C4-2B (cell line): Measurements from ENCODE around the gene TSPAN32.

Experiments
- H3K27ac ChIP-seq: fragments of 450-650 bp; 2 replicates; pipeline ENCODE4 v1.5.1; 2017
- ZFX ChIP-seq: fragments of 450-650 bp; IDR thresholded peaks from 2 replicates; pipeline ENCODE4 v1.6.1; 2017
- TF ChIP-seq, protein P1 (sequence below): fragments of 450-650 bp; conservative IDR thresholded peaks from 2 replicates; pipeline ENCODE4 v1.5.1; 2017; ENCODE audit warnings: mild to moderate bottlenecking

TSPAN32 gene

DNA sequence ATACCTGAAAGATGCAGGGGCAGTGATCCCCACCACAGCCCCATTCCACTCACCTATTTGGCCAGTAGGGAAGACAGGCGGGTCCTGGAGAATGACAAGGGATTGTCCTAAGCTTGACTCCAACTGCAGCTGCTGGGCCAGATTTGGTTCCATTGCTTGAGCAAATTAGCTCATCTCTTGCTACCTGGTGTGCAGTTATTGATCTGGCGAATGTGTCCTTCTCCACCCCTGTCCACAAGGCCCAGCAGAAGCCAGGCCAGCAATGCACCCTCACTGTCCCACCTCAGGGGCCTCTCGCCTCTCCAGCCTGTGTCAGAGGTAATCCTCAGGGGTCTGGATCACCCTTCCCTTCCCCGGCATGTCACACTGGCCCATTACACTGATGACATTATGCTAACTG, 23.3 kb downstream of the TSPAN32 start:
- no peak for TF ChIP-seq ZFX
- TF ChIP-seq, protein P1, sequence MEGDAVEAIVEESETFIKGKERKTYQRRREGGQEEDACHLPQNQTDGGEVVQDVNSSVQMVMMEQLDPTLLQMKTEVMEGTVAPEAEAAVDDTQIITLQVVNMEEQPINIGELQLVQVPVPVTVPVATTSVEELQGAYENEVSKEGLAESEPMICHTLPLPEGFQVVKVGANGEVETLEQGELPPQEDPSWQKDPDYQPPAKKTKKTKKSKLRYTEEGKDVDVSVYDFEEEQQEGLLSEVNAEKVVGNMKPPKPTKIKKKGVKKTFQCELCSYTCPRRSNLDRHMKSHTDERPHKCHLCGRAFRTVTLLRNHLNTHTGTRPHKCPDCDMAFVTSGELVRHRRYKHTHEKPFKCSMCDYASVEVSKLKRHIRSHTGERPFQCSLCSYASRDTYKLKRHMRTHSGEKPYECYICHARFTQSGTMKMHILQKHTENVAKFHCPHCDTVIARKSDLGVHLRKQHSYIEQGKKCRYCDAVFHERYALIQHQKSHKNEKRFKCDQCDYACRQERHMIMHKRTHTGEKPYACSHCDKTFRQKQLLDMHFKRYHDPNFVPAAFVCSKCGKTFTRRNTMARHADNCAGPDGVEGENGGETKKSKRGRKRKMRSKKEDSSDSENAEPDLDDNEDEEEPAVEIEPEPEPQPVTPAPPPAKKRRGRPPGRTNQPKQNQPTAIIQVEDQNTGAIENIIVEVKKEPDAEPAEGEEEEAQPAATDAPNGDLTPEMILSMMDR = no peak
- H3K27ac ChIP-seq = peak overlapping the region; percentile 39

DNA sequence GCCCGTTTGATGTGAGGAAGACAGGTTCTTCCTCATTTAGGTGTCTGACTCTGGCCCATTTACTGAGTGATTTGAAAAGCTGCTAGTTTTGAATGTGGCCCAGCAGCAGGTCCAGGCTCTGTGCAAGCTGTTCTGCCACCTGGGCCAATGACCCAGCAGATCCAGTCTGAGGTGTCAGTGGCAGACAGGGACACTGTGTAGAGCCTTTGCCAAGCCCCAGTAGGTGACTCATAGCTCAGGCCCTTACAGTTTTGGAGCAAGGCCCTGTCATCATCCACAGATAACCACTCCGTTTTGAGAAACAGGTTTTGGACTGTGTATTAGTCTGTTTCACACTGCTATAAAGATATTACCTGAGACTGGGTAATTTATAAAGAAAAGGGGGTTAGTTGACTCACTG, 23.9 kb downstream of the TSPAN32 start:
- peak overlapping the region; percentile 39 for H3K27ac ChIP-seq
- TF ChIP-seq ZFX = no peak
- TF ChIP-seq, protein P1 = no peak

DNA sequence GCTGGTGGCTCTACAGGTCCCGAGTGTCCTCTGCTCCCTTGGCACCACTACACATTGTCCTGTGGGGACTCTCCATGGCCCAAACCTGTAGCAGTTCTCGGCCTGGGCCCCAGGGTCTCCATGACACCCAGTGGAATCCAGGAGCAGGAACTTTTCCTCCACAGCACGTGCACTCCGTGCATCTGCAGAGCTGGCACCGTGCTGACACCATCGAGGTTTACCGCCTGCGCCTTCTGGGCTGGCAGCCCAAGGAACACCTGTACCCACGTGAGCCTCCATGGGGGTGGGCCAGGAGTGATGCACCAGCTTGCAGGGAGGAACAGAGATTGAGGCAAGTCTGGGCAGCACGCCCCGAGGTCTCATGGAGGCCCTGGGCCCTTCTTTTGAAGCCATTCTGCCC, 25.2 kb downstream of the TSPAN32 start:
- peak overlapping the region; percentile 39; the same call in 1 of the 2 replicates for H3K27ac ChIP-seq
- TF ChIP-seq ZFX = no peak
- TF ChIP-seq, protein P1 = no peak

DNA sequence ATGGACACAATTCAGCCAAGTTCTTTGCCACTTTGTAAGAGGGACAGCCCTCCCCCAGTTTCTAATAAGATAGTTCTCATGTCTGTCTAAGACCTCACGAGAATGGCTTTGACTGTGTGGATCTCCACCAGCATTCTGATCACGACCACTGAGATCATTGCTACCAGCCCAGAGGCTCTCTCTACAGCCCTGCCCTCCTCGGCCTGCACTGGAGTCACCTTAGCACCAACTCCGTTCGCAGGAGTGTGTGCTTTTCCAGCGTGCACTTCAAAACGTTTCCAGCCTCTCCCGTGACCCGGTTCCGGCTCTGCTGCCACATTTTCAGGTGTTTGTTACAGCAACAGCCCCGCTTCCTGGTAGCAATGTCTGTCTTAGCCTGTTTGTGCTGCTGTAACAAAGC, 26.2 kb downstream of the TSPAN32 start:
- no peak overlapping the region for H3K27ac ChIP-seq
- TF ChIP-seq, protein P1 = no peak
- no peak for TF ChIP-seq ZFX

DNA sequence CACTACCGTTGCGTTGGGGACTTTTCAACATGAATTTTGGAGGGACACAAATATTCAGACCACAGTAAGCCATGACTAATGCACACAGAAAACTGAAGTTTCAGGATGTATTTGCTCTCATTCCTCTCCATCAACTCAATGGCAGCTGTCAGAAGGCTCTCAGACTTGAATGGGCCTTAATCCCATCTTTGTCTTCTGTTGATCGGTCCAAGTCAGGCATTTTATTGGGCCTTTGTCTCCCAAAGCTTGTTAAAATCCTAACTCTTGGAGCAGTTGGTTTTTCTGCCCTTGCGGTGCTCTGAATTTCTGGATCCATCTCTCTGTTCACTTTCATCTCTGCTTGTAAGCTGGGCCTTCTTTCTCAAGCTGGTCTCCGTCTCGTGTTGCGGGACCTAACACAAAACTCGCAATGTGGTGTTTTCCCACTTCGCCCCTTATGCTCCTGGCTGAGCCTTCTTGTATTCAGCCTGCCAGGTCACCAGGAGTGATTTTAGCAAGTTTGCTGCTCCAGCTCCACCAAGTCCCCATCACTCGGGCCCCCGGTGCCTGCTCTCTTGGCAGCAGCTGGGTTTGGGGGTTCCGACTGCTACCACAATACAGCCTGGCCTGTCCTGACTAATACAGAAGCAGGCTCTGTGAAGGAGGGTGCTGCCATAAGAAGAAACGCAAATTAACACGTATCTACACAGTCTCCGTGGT, 27.0 kb downstream of the TSPAN32 start:
- TF ChIP-seq ZFX = no peak
- TF ChIP-seq, protein P1 = no peak
- no peak overlapping the region for H3K27ac ChIP-seq

DNA sequence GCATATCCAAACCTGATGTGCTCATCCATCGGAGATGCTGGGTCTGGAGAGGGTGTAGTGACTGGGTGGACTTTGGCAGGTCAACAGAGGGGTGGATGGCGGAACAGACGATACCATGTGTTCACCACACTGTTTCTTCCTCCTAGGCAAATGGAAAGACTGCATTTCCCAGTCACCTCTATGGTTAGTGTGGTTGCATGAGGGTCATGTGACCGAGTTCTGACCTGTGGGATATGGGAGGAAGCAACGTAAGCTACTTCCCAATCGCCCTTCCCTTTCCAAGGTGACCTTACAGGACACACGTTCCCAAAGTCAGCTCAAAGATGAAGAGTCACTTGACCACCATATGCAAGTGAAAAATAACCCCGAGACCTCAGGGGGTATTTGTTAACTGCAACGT, 27.7 kb downstream of the TSPAN32 start:
- no peak overlapping the region for H3K27ac ChIP-seq
- no peak for TF ChIP-seq ZFX
- TF ChIP-seq, protein P1 = no peak

DNA sequence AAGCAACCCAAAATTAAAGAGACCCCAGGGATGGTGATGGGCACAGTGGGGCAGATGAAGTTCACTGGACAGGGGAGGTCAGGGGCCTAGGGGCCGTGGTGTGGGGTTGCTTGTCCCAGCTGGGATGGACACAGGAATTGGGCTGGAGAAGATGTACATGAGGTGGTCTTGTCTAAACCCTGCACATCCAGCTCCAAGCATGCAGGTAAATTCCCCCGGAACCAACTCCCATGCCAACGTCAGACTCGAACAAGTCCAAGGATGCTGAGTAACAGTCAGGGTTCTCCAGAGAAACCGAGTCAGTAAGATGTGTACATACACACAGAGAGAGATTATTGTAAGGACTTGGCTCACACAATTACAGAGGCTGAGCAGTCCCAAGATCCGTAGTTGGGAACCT, 28.9 kb downstream of the TSPAN32 start:
- H3K27ac ChIP-seq = no peak overlapping the region
- TF ChIP-seq ZFX = no peak
- TF ChIP-seq, protein P1 = no peak
